CD1c-positive myeloid dendritic cell (primary cell): ENCODE data around the gene CHRM4.

Experiments
- DNase-seq: peaks from one replicate; pipeline ENCODE4 v3.0.0-alpha.2; 2016; ENCODE audit errors: extremely low spot score

CHRM4 gene

GRCh38 chr11:46391578-46392420, at the start of gene CHRM4:
Gene CHRM4, minus strand, starts transcription at chr11:46391776. Its CDS starts 5,219 bp downstream, at chr11:46386557.
- DNase-seq = peak; percentile 50

DNA sequence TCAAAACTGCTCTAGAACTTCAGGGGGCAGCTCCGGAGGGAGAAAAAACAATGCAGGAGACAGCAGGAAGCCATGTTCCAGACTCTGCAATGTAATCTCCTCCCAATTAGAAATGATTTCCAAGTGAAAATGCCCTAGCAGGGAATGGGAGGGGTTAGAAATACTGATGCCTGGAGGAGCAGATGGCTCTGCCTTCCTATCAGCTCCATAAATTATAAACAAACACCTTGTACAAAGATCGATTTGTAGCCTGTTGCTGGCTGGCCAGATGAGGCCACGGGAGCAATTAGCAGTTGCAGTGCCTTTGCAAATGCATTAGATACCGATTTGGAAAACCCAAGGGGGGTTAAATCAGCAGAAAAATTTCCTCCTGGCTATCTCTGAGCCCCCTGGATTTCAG, 46.6 kb upstream of the CHRM4 start:
- no peak for DNase-seq

DNA sequence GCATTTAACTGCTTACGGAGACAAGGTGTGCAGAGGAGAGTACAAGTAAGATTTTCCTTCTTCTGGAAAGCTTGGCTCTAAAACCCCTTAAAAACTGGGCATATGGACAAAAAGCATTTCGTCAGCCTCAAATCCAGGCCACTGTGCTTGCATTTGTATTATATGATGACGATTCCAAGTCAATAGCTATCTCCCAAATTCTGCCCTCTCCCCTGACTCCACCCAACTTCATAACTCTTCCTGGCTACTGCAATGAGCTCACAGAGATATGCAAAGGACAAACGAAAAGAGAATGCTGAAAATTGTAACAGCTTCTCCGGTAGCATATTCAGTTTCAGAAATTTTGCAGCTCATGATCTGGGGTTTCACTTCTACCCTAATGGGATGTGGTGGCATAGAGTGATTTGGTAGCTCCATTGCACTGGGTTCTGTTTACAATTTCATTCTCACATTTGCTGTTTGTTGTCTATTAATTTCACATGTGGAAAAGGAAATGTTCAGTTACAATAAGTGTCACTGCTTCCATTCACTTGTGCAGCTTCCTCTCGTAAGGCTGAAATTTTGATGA, 45.6 kb upstream of the CHRM4 start:
- DNase-seq = no peak

DNA sequence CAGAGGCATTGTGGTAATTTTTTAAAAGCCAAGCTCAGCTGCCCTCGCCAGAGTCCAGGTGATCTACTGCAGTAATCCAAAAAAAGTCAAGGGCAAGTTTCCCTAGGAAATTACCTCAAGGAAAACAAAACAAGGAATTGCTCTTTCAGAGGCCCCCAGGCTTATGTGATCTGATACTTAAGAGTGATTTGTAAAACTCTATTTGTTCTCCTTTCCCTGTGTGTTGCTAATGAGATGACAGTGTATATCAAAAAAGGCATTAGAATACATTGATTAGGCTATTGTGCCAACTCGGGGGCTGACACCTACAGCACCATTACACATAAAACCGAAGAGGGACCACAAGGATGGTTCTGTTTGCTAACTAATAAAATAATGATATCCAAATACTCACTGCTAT, 44.5 kb upstream of the CHRM4 start:
- no peak for DNase-seq

GRCh38 chr11:46435679-46436078, 44.1 kb upstream of the CHRM4 start:
- DNase-seq = no peak

DNA sequence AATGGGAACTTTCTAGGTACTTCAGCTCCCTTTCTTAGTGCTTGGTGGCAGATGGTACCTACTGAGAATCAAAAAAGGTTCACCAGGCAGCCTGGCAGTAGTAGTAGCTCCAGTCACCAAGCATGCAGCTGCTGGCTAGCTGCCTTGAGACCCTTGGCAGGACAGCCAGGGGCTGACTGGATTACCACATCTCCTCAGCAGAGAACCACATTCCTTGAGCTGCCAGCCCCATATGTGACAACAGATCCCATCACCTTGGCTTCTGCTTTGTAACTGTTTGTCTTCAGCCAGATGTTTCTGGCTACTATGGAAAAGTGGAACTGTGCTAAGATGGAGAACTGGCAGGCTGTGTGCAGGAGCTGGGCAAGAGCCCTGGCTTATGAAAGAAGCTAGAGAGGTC, 39.6 kb upstream of the CHRM4 start:
- DNase-seq = no peak

GRCh38 chr11:46429717-46430116, 38.1 kb upstream of the CHRM4 start:
- no peak for DNase-seq

DNA sequence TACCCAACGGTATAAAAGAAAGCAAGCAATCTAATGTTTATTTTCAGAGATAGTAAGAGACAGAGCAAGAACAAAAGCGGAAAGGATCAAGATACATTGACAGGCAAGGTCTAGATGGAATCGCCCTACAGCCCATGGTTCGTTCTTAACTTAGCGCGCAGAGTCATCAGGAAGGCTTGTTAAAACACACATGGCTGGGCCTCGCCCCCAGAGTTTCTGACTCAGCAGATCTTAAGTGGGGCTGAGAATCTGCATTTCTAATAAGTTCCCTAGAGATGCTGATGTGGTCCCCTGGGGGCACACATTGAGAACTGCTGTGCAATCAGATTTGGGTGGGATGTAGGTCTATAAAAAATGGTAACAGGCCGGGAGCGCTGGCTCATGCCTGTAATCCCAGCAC, 35.8 kb upstream of the CHRM4 start:
- no peak for DNase-seq

DNA sequence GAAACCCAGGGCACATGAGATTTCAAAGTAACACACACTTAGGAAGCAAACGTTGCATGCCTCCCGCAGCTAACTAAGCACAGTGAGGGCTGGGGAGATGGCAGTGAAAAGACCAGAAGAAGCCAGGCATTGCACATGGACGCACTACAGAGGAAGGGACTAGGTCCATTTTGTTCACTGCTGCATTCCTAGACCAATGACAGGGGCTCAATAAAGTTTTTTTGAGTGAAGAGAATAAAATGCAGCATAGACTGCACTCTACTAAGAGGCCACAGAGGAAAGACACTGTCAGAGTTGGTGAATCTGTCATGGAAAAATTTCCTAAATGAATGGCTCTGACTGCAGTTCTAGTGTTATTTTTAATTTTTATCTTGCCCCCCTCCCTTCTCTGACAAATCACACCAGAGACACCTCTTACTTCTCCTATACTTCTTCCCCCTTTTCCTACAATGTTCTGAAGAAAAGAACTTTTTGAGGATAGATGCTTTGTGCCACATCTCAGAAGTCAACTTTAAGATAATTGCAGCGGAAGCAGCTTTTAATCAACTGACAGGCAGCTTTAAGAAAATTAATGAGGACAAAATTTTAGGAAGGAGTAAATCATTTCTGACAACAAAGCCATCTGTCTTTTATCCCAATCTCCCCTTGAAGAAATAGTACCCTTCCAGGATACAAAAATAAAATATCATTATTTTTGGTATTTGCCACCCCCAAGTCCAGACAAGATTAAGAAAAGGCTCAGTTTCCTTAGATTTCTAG, 34.8 kb upstream of the CHRM4 start:
- DNase-seq = no peak

GRCh38 chr11:46422588-46422987, 31.0 kb upstream of the CHRM4 start:
- no peak for DNase-seq

GRCh38 chr11:46421257-46421880, 29.8 kb upstream of the CHRM4 start:
- DNase-seq = no peak

GRCh38 chr11:46420513-46420912, 28.9 kb upstream of the CHRM4 start:
- DNase-seq = no peak

- DNase-seq = no peak
These were observed 27.2 kb upstream of the CHRM4 start for GRCh38 chr11:46418751-46419150.

GRCh38 chr11:46417711-46418110, 26.1 kb upstream of the CHRM4 start:
- no peak for DNase-seq

GRCh38 chr11:46414879-46415278, 23.3 kb upstream of the CHRM4 start:
- DNase-seq = no peak

GRCh38 chr11:46414466-46414796, 22.9 kb upstream of the CHRM4 start:
- DNase-seq = no peak

- DNase-seq = no peak
These were observed 22.3 kb upstream of the CHRM4 start for GRCh38 chr11:46413760-46414465.

- DNase-seq = no peak
These were observed 18.4 kb upstream of the CHRM4 start for GRCh38 chr11:46410021-46410420.

- DNase-seq = no peak
These were observed 16.9 kb upstream of the CHRM4 start for GRCh38 chr11:46408407-46408986.

GRCh38 chr11:46407635-46408034, 16.1 kb upstream of the CHRM4 start:
- DNase-seq = no peak

DNA sequence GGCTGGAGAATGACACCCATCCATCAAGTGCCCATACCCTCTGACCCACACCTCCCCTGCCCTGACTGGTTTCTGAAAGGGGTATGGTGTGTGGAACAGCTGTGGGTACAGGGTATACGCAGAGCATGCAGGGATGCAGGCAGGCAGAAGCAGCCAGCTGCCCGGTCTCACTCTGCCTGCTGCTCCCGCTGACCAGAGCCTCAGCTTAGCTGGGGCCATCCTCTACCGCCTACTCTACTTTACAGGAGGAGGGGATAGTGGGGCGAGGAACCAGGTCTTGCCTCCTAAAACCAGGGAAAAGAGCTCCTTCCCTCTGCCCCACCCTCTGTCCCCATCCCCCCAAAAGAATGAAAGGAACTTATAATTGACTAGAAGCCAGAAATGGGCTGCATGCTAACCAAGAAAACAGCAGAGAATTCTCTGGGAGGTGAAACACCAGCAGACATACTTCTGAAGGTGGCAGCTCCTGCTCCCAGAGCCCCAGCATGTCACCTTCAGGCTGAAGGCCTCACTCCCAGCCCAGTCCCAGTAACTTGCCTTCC, 13.0 kb upstream of the CHRM4 start:
- DNase-seq = no peak
